Loucy (cell line): ENCODE results near the gene PARP12.

Source experiments
- H2AFZ ChIP-seq: fragments of 200-600 bp; sonication (generic); 2 replicates; pipeline ENCODE4 v1.6.0; 2016; ENCODE audit warnings: antibody characterized with exemption, mild to moderate bottlenecking, low read length, moderate library complexity
- H3F3A ChIP-seq: fragments of 200-600 bp; 2 replicates; pipeline ENCODE4 v1.6.0; 2016; ENCODE audit warnings: antibody characterized with exemption, low read depth, mild to moderate bottlenecking
- H3K27me3 ChIP-seq: fragments of 200-600 bp; sonication (generic); 2 replicates; pipeline ENCODE4 v1.6.1; 2014; ENCODE audit warnings: low read length, mild to moderate bottlenecking; ENCODE audit not compliant: insufficient read depth, poor library complexity, severe bottlenecking
- H3K36me3 ChIP-seq: fragments of 200-600 bp; sonication (generic); 2 replicates; pipeline ENCODE4 v1.6.1; 2016; ENCODE audit warnings: low read length; ENCODE audit not compliant: insufficient read depth
- H3K4me1 ChIP-seq: fragments of 200-600 bp; sonication (generic); 2 replicates; pipeline ENCODE4 v1.5.1; 2014; ENCODE audit warnings: low read length, mild to moderate bottlenecking; ENCODE audit not compliant: insufficient read depth, poor library complexity, severe bottlenecking
- H3K4me2 ChIP-seq: fragments of 200-600 bp; sonication (generic); 2 replicates; pipeline ENCODE4 v1.6.0; 2014; ENCODE audit warnings: antibody characterized with exemption, low read length, low read depth, mild to moderate bottlenecking; ENCODE audit not compliant: poor library complexity, severe bottlenecking
- H3K4me3 ChIP-seq: fragments of 200-600 bp; sonication (generic); 2 replicates; pipeline ENCODE4 v1.5.1; 2014; ENCODE audit warnings: low read length, mild to moderate bottlenecking, mixed read lengths; ENCODE audit not compliant: poor library complexity, severe bottlenecking
- H3K79me2 ChIP-seq: fragments of 200-600 bp; sonication (generic); 2 replicates; pipeline ENCODE4 v1.6.1; 2014; ENCODE audit warnings: low read length; ENCODE audit not compliant: insufficient read depth
- H3K9ac ChIP-seq: fragments of 200-600 bp; sonication (generic); 2 replicates; pipeline ENCODE4 v1.6.0; 2014; ENCODE audit warnings: mild to moderate bottlenecking, low read depth, low read length, moderate library complexity; ENCODE audit not compliant: poor library complexity, severe bottlenecking
- H3K9me2 ChIP-seq: fragments of 200-600 bp; sonication (generic); replicated peaks from 2 replicates; pipeline ENCODE4 v1.6.1; 2016; ENCODE audit warnings: low read depth, low read length, mixed read lengths
- H3K9me3 ChIP-seq: fragments of 200-600 bp; sonication (generic); 2 replicates; pipeline ENCODE4 v1.6.1; 2014; ENCODE audit warnings: mild to moderate bottlenecking, antibody characterized with exemption, low read length, low read depth; ENCODE audit not compliant: insufficient read depth
- H4K20me1 ChIP-seq: fragments of 200-600 bp; sonication (generic); 2 replicates; pipeline ENCODE4 v1.6.0; 2014; ENCODE audit warnings: antibody characterized with exemption, low read length, mild to moderate bottlenecking; ENCODE audit not compliant: insufficient read depth, poor library complexity, severe bottlenecking
- EZH2phosphoT487 ChIP-seq: fragments of 200-600 bp; IDR thresholded peaks from 2 replicates; pipeline ENCODE4 v1.6.1; 2018; ENCODE audit warnings: antibody characterized with exemption, mild to moderate bottlenecking, moderate library complexity, borderline replicate concordance
- TF ChIP-seq, protein P1 (sequence below): fragments of 200-600 bp; sonication (generic); conservative IDR thresholded peaks from 2 replicates; pipeline ENCODE4 v1.5.1; 2014; ENCODE audit warnings: mild to moderate bottlenecking, antibody characterized with exemption, low read length

Gene PARP12

GRCh38 chr7:139991911-139992310 lies 70.8 kb downstream of the PARP12 start:
- Histone ChIP-seq H3K9ac (no peak overlapping the region), H2AFZ (no peak overlapping the region), H3K4me2 (no peak overlapping the region), H3K9me2 (no peaks in the 10 kb centered on the region), H3K36me3 (no peaks in the 10 kb centered on the region), H3K4me1 (peaks cover 9% of the 10 kb centered on the region), H3K27me3 (no peaks in the 10 kb centered on the region), H3K79me2 (no peaks in the 10 kb centered on the region), H4K20me1 (no peaks in the 10 kb centered on the region), H3F3A (no peaks in the 10 kb centered on the region), H3K4me3 (no peak overlapping the region), H3K9me3 (no peaks in the 10 kb centered on the region)
- TF ChIP-seq, protein P1, sequence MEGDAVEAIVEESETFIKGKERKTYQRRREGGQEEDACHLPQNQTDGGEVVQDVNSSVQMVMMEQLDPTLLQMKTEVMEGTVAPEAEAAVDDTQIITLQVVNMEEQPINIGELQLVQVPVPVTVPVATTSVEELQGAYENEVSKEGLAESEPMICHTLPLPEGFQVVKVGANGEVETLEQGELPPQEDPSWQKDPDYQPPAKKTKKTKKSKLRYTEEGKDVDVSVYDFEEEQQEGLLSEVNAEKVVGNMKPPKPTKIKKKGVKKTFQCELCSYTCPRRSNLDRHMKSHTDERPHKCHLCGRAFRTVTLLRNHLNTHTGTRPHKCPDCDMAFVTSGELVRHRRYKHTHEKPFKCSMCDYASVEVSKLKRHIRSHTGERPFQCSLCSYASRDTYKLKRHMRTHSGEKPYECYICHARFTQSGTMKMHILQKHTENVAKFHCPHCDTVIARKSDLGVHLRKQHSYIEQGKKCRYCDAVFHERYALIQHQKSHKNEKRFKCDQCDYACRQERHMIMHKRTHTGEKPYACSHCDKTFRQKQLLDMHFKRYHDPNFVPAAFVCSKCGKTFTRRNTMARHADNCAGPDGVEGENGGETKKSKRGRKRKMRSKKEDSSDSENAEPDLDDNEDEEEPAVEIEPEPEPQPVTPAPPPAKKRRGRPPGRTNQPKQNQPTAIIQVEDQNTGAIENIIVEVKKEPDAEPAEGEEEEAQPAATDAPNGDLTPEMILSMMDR = no peak
- no peak for TF ChIP-seq EZH2phosphoT487

GRCh38 chr7:139991269-139991666 lies 71.5 kb downstream of the PARP12 start:
- H3K9ac ChIP-seq = no peak overlapping the region
- H3K4me2 ChIP-seq = no peak overlapping the region
- TF ChIP-seq, protein P1 = no peak
- no peak for TF ChIP-seq EZH2phosphoT487

GRCh38 chr7:139990571-139991268 lies 72.0 kb downstream of the PARP12 start:
- H3K9ac ChIP-seq = no peak overlapping the region
- no peak overlapping the region for H3K4me2 ChIP-seq
- no peaks in the 10 kb centered on the region for H3K9me3 ChIP-seq
- H3K4me1 ChIP-seq = peaks cover 9% of the 10 kb centered on the region
- H3F3A ChIP-seq = no peaks in the 10 kb centered on the region
- TF ChIP-seq, protein P1 = no peak
- TF ChIP-seq EZH2phosphoT487 = no peak
- H4K20me1 ChIP-seq = no peaks in the 10 kb centered on the region
- no peak overlapping the region for H3K4me3 ChIP-seq
- no peaks in the 10 kb centered on the region for H3K36me3 ChIP-seq
- no peaks in the 10 kb centered on the region for H3K79me2 ChIP-seq
- H2AFZ ChIP-seq = no peak overlapping the region
- no peaks in the 10 kb centered on the region for H3K9me2 ChIP-seq
- no peaks in the 10 kb centered on the region for H3K27me3 ChIP-seq

More at GRCh38 chr7:139991269-139991666, 71.5 kb downstream of the PARP12 start:
- H3K9me2 ChIP-seq = no peaks in the 10 kb centered on the region
- peaks cover 9% of the 10 kb centered on the region for H3K4me1 ChIP-seq
- H3K36me3 ChIP-seq = no peaks in the 10 kb centered on the region
- H4K20me1 ChIP-seq = no peaks in the 10 kb centered on the region
- no peak overlapping the region for H2AFZ ChIP-seq
- H3F3A ChIP-seq = no peaks in the 10 kb centered on the region
- no peaks in the 10 kb centered on the region for H3K79me2 ChIP-seq
- H3K9me3 ChIP-seq = no peaks in the 10 kb centered on the region
- H3K4me3 ChIP-seq = no peak overlapping the region
- H3K27me3 ChIP-seq = no peaks in the 10 kb centered on the region
